Calu3 (cell line): ENCODE results near the gene CLEC16A. TPM values are rescaled to one million over a fixed set of nuclear protein-coding genes. Genes with fewer than 3 reads are reported as not detected.

Experiments used
- BruUV-seq: library from RNA; stranded (reverse); fragments of 400-500 nt; replicated peaks from 2 replicates; lab custom pipeline; 2021; lab: Mats Ljungman, UMichigan
- CTCF ChIA-PET: fragments of 300-600 bp; sonication (Branson Sonifier 250); formaldehyde crosslinking; loops from one replicate; lab custom pipeline; 2022; ENCODE audit warnings: antibody characterized with exemption; lab: Charles Lee
- DNase-seq: peaks from one replicate; pipeline ENCODE4 v3.0.0; 2022
- H3K27ac Mint-ChIP-seq: one replicate; pipeline ENCODE4 v1.8.0; 2022; ENCODE audit warnings: mixed read lengths; ENCODE audit not compliant: unreplicated experiment
- H3K27me3 Mint-ChIP-seq: one replicate; pipeline ENCODE4 v1.8.0; 2022; ENCODE audit warnings: mixed read lengths; ENCODE audit not compliant: unreplicated experiment
- H3K36me3 Mint-ChIP-seq: one replicate; pipeline ENCODE4 v1.8.0; 2022; ENCODE audit warnings: mild to moderate bottlenecking, moderate library complexity, mixed read lengths; ENCODE audit not compliant: insufficient read depth, unreplicated experiment
- H3K4me1 Mint-ChIP-seq: one replicate; pipeline ENCODE4 v1.8.0; 2022; ENCODE audit warnings: mild to moderate bottlenecking, low read depth, mixed read lengths; ENCODE audit not compliant: unreplicated experiment
- H3K4me3 Mint-ChIP-seq: one replicate; pipeline ENCODE4 v1.8.0; 2022; ENCODE audit warnings: mild to moderate bottlenecking, low read depth, moderate library complexity, mixed read lengths; ENCODE audit not compliant: unreplicated experiment
- H3K9me3 Mint-ChIP-seq: one replicate; pipeline ENCODE4 v1.8.0; 2022; ENCODE audit warnings: low read depth, mixed read lengths; ENCODE audit not compliant: unreplicated experiment
- CTCF ChIP-seq: fragments of 200-600 bp; IDR thresholded peaks from one replicate; pipeline ENCODE4 v1.8.0; 2022; ENCODE audit warnings: antibody characterized with exemption; ENCODE audit not compliant: unreplicated experiment
- intact Hi-C: fragments of 100-400 bp; cut with micrococcal nuclease; formaldehyde crosslinking; loops from one replicate; pipeline ENCODE4 v1.10.0; 2022; ENCODE audit not compliant: unreplicated experiment
- total RNA-seq: library from RNA; stranded (reverse); gene quantifications from 2 replicates; pipeline ENCODE4 v1.2.3, GENCODE V29; 2022

CLEC16A gene
- total RNA-seq, 1 experiment from 2014 or later = 33.0 TPM

GRCh38 chr16:11005611-11005975 lies 61.2 kb downstream of the CLEC16A start:
- TF ChIP-seq CTCF = no peak
- Mint-ChIP-seq H3K9me3 (no peaks in the 10 kb centered on the region), H3K36me3 (peaks cover 11% of the 10 kb centered on the region), H3K27ac (no peak overlapping the region), H3K4me3 (no peak overlapping the region), H3K27me3 (no peaks in the 10 kb centered on the region), H3K4me1 (no peaks in the 10 kb centered on the region)
- CTCF ChIA-PET = interaction anchor here (0.7 kb wide), 1 partner anchor 1048 kb away, joined by 3 read pairs; no protein-coding TSS in a partner anchor
- DNase-seq = no peak
- no TSS peak for BruUV-seq
- intact Hi-C loops = no loop called here

- H3K4me3 Mint-ChIP-seq = no peak overlapping the region
- CTCF ChIA-PET = no interaction called here
- H3K27ac Mint-ChIP-seq = no peak overlapping the region
These were observed 62.3 kb downstream of the CLEC16A start for GRCh38 chr16:11006656-11007055.

GRCh38 chr16:11007714-11008280 lies 63.4 kb downstream of the CLEC16A start:
- TF ChIP-seq CTCF = no peak
- H3K27me3 Mint-ChIP-seq = no peaks in the 10 kb centered on the region
- no peak for DNase-seq
- H3K4me1 Mint-ChIP-seq = no peaks in the 10 kb centered on the region
- H3K27ac Mint-ChIP-seq = no peak overlapping the region
- no peaks in the 10 kb centered on the region for H3K9me3 Mint-ChIP-seq
- no TSS peak for BruUV-seq
- intact Hi-C loops = no loop called here
- peaks cover 11% of the 10 kb centered on the region for H3K36me3 Mint-ChIP-seq
- no peak overlapping the region for H3K4me3 Mint-ChIP-seq
- CTCF ChIA-PET = no interaction called here

More at GRCh38 chr16:11006656-11007055, 62.3 kb downstream of the CLEC16A start:
- no peaks in the 10 kb centered on the region for H3K27me3 Mint-ChIP-seq
- DNase-seq = no peak
- no TSS peak for BruUV-seq
- no peaks in the 10 kb centered on the region for H3K9me3 Mint-ChIP-seq
- no peak for TF ChIP-seq CTCF
- H3K36me3 Mint-ChIP-seq = peaks cover 11% of the 10 kb centered on the region
- H3K4me1 Mint-ChIP-seq = no peaks in the 10 kb centered on the region
- intact Hi-C loops = no loop called here

- peaks cover 5% of the 10 kb centered on the region for H3K36me3 Mint-ChIP-seq
- H3K4me1 Mint-ChIP-seq = peaks cover 4% of the 10 kb centered on the region
- no peak for DNase-seq
- H3K9me3 Mint-ChIP-seq = no peaks in the 10 kb centered on the region
- intact Hi-C loops = no loop called here
- BruUV-seq = no TSS peak
- H3K27ac Mint-ChIP-seq = no peak overlapping the region
- no peak for TF ChIP-seq CTCF
- no peaks in the 10 kb centered on the region for H3K27me3 Mint-ChIP-seq
- CTCF ChIA-PET = interaction anchor here (0.7 kb wide), 1 partner anchor 275 kb away, joined by 4 read pairs; no protein-coding TSS in a partner anchor
- no peak overlapping the region for H3K4me3 Mint-ChIP-seq
These were observed 64.8 kb downstream of the CLEC16A start for GRCh38 chr16:11009027-11009755.
